Jurkat, Clone E6-1 (cell line): ENCODE measurements around the gene CHRD. TPM values are rescaled to one million over a fixed set of nuclear protein-coding genes. Genes with fewer than 3 reads are reported as not detected.
"Not testable (repeated sequence)": the region's sequence is repeated elsewhere in the genome, so short reads cannot be mapped to it uniquely, and the experiment has no call there.

Experiments
- DNase-seq: peaks from one replicate; pipeline ENCODE4 v3.0.0-alpha.2; 2011; ENCODE audit warnings: low read depth, low spot score
- H3K4me3 ChIP-seq: 2 replicates; pipeline ENCODE4 v1.5.1; 2011; ENCODE audit warnings: mild to moderate bottlenecking, low read length, control low read depth, moderate library complexity
- polyA plus RNA-seq: library from polyadenylated mRNA; unstranded; fragments of >200 nt; gene quantifications from one replicate; pipeline ENCODE4 v1.2.1, GENCODE V29; 2012; ENCODE audit warnings: missing spikeins; ENCODE audit not compliant: insufficient read length, insufficient read depth

Gene CHRD
- polyA plus RNA-seq, result not detected

DNA sequence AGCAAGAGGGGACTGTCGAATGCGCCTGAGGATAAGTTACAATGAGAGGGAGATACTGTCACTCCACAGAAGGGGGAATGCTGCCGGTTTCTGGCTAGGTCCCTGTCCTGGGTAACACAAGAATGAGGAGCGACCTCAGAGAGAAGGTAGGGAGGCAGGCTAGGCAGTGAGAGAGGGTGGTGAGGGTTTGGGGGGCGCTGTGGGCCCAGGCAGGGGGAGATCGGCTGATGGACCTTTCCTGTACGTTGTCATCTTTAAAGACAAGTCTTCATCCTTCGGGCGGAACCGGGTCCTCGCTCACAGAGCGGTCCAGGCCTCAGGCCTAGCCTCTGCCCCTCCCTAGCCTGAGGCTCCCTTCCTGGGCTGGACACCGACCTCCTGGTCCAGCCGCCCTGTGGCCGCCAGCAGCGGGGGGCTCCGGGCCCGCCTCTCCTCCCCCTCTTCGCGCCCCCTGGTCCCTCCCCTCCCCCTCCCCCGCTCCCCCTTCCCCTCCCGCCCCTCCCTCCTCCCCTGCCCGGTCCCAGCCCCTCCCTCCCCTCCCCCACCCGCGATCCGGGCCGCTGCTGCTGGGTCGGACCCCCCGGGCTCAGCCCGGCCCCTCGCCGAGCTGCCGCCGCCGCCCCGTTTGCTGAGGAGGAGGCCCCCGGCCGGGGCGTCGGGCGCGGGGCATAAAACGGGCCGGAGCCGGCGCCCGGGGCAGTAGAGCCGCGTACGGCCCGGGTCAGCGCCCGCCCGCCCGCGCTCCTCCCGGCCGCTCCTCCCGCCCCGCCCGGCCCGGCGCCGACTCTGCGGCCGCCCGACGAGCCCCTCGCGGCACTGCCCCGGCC is at the start of gene CHRD:
Gene CHRD (plus strand): TSS at position 697 of the 827 bp plus-strand sequence. CDS start 265 bp downstream, outside the sequence.
- DNase-seq, result no peak
- H3K4me3 ChIP-seq, result no peak within 1 kb of the TSS

- no peak overlapping the region for H3K4me3 ChIP-seq
- DNase-seq, result no peak
These were observed 47.3 kb upstream of the CHRD start for GRCh38 chr3:184332370-184333090.

DNA sequence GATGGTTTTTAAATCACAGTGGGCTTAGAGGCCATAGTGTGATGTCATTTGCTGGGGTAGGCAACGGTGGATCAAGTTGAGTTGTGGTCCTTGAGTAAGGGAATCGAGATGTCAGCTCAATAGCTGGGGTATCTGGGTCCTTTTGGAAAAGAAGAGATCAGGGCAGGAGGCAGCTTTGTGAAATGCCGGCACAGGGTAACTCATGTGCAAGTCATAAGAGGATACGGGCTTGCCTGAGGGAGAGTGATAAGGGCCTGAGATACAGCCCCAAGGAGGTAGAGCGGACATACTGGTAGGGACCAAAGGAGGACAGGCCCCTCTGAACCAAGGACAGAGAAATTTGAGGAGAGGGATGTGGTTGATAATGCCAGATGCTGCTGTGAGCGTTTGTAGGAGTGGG is 46.7 kb upstream of the CHRD start:
- no peak for DNase-seq
- no peak overlapping the region for H3K4me3 ChIP-seq

- DNase-seq, result no peak
- H3K4me3 ChIP-seq, result no peak overlapping the region
These were observed 46.2 kb upstream of the CHRD start for GRCh38 chr3:184333700-184334099.

DNA sequence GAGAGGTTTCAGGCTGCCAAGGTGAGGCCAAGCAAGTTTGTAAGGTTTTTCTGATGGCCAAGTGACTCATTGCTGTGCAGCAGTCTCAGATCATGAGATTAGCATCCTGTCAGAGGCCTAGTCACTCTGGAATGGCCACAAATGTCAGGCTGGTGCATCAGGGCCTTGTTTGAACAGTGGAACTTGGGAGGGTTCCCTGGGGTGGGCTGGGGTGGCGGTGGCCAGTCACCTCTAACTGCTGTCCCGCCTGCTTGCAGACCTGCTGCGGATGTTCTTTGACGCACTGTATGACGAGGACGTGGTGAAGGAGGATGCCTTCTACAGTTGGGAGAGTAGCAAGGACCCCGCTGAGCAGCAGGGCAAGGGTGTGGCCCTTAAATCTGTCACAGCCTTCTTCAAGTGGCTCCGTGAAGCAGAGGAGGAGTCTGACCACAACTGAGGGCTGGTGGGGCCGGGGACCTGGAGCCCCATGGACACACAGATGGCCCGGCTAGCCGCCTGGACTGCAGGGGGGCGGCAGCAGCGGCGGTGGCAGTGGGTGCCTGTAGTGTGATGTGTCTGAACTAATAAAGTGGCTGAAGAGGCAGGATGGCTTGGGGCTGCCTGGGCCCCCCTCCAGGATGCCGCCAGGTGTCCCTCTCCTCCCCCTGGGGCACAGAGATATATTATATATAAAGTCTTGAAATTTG is 45.2 kb upstream of the CHRD start:
- DNase-seq, result no peak
- no peak overlapping the region for H3K4me3 ChIP-seq

GRCh38 chr3:184335291-184335660 is 44.6 kb upstream of the CHRD start:
- no peak for DNase-seq
- H3K4me3 ChIP-seq, result peak overlapping the region; percentile 65

GRCh38 chr3:184335661-184336546 is 44.0 kb upstream of the CHRD start:
- DNase-seq, result peak; percentile 44
- peak overlapping the region; percentile 65 for H3K4me3 ChIP-seq

- peak overlapping the region; percentile 65 for H3K4me3 ChIP-seq
- DNase-seq, result no peak
These were observed 43.1 kb upstream of the CHRD start for GRCh38 chr3:184336547-184337398.

- H3K4me3 ChIP-seq, result peak within 1 kb of the TSS; percentile 65
- DNase-seq, result no peak
These were observed 42.5 kb upstream of the CHRD start, which contains the start of gene FAM131A for GRCh38 chr3:184337399-184337714. TSS of gene FAM131A (plus strand) at chr3:184337600. CDS start at chr3:184337631, 31 bp downstream.

DNA sequence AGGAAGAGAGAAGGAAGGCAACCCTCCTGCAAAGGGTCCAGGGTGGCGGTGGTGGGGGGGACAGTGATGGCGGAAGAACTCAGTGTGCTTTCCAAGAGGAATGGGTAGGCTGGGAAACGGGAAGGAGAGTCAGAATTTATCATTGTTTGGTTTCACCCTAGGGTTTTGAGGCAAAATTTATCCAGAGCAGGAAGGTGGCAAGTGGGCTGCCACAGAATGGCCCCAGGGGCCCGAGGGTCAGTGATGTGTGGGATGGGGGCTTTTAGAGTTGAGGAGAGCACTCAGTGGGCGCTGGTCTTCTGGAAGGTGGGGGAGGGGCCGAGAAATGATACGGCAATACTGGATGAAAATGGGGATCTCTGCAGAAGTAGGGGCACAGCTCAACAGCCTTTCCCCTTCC is 41.9 kb upstream of the CHRD start:
- no peak for DNase-seq
- H3K4me3 ChIP-seq, result no peak overlapping the region

- DNase-seq, result no peak
- H3K4me3 ChIP-seq, result no peak overlapping the region
These were observed 41.3 kb upstream of the CHRD start for GRCh38 chr3:184338511-184338945.

- H3K4me3 ChIP-seq, result no peak overlapping the region
- DNase-seq, result no peak
These were observed 40.9 kb upstream of the CHRD start for GRCh38 chr3:184339001-184339400.

DNA sequence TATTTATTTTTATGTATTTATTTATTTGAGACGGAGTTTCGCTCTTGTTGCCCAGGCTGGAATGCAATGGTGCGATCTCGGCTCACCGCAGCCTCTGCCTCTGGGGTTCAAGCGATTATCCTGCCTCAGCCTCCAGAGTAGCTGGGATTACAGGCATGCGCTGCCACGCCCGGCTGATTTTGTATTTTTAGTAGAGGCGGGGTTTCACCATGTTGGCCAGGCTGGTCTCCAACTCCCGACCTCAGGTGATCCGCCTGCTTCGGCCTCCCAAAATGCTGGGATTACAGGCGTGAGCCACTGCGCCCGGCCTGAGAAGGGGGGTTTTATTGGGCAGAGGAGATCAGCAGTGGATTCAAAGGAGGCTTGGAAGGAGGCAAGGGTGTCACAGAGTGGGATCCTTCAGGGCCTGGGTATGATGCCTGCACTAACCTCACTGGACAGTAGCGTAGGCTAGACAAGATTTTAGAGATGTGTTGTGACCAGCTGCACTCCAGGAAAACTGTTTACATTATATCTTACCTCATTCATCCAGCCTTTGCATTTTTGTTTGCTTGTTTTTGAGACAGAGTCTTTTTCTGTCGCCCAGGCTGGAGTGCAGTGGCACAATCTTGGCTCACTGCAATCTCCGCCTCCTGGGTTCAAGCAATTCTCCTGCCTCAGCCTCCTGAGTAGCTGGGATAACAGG is 40.3 kb upstream of the CHRD start:
- not testable (repeated sequence) for DNase-seq, H3K4me3 ChIP-seq

- no peak overlapping the region for H3K4me3 ChIP-seq
- no peak for DNase-seq
These were observed 37.9 kb upstream of the CHRD start for GRCh38 chr3:184341925-184342324.

GRCh38 chr3:184343200-184343876 is 36.5 kb upstream of the CHRD start:
- no peak overlapping the region for H3K4me3 ChIP-seq
- no peak for DNase-seq

DNA sequence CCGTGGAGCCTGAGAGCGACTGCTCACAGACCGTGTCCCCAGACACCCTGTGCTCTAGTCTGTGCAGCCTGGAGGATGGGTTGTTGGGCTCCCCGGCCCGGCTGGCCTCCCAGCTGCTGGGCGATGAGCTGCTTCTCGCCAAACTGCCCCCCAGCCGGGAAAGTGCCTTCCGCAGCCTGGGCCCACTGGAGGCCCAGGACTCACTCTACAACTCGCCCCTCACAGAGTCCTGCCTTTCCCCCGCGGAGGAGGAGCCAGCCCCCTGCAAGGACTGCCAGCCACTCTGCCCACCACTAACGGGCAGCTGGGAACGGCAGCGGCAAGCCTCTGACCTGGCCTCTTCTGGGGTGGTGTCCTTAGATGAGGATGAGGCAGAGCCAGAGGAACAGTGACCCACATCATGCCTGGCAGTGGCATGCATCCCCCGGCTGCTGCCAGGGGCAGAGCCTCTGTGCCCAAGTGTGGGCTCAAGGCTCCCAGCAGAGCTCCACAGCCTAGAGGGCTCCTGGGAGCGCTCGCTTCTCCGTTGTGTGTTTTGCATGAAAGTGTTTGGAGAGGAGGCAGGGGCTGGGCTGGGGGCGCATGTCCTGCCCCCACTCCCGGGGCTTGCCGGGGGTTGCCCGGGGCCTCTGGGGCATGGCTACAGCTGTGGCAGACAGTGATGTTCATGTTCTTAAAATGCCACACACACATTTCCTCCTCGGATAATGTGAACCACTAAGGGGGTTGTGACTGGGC is 35.1 kb upstream of the CHRD start:
- no peak for DNase-seq
- no peak overlapping the region for H3K4me3 ChIP-seq
